ENCODE data around the gene GARS1. TPM values are rescaled to one million over a fixed set of nuclear protein-coding genes. Genes with fewer than 3 reads are reported as not detected.

Gene GARS1
- total RNA-seq, 1 experiment from 2014 or later, result 296 TPM

DNA sequence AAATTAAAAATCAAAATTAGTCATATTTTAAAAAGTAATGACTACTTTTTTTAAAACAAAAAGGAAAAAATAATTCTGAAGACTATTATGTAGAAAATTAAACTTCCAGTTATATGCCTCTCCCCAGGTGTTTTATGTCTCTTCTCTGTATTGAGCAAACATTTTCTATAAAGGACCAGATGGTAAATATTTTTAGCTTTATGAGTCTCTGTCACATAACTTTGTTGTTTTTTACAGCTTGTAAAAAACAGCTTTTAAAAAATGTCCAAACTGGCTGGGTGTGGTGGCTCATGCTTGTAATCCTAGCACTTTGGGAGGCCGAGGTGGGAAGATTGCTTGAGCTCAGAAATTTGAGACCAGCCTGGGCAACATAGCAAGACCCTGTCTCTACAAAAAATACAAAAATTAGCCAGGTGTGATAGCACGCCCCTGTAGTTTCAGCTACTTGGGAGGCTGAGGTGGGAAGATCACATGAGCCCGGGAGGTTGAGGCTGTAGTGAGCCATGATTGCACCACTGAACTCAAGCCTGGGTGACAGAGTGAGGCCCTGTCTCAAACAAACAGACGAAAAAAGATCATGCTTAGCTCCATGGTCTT lies 23.5 kb downstream of the GARS1 start:
- Histone ChIP-seq H2AFZ (ENCODE audit: low read length) (no peak overlapping the region), H3K9me2 (replicated peaks; ENCODE audit: insufficient read depth, low read length) (no peaks in the 10 kb centered on the region), H3K27ac (ENCODE audit: low read length) (no peak overlapping the region), H3K79me2 (ENCODE audit: low read length) (peaks cover 60% of the 10 kb centered on the region), H3K4me1 (ENCODE audit: low read length) (no peaks in the 10 kb centered on the region), H4K20me1 (ENCODE audit: insufficient read depth, low read depth, low read length) (peaks cover 5% of the 10 kb centered on the region; the same call in 1 of the 2 replicates), H3K9ac (ENCODE audit: low read length) (no peak overlapping the region), H3K4me3 (ENCODE audit: low read length) (no peak overlapping the region), H3K9me3 (ENCODE audit: low read length) (no peaks in the 10 kb centered on the region), H3K4me2 (ENCODE audit: low read depth, low read length, poor library complexity, severe bottlenecking) (no peak overlapping the region), H3K36me3 (ENCODE audit: insufficient read depth, low read length) (peaks cover 90% of the 10 kb centered on the region), H3K27me3 (ENCODE audit: low read length) (no peaks in the 10 kb centered on the region)
- no peak for DNase-seq

DNA sequence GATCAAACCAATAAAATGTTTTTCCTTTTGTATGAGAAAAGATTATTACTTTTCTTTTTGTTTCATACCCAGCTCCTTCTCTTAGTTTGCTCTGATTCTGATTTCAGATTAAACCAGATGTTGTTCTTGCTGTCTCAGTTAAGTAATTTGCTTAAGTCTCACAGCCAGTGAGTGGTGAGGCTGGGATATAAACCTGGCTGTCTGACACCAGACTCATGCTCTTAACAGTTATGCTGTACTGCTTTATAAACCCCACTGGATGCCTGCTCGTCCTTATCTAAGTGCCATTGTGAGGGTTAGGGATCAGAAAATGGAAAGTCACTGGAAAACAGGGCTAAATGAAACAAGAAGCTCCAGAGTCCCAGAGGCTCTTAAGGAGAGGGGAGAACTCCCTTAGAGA lies 24.3 kb downstream of the GARS1 start:
- no peak overlapping the region for H3K4me3 ChIP-seq (ENCODE audit: low read length)
- no peaks in the 10 kb centered on the region for H3K4me1 ChIP-seq (ENCODE audit: low read length)
- no peaks in the 10 kb centered on the region for H3K9me3 ChIP-seq (ENCODE audit: low read length)
- H3K36me3 ChIP-seq (ENCODE audit: insufficient read depth, low read length), result peaks cover 90% of the 10 kb centered on the region
- H3K9me2 ChIP-seq (replicated peaks; ENCODE audit: insufficient read depth, low read length), result no peaks in the 10 kb centered on the region
- 0 out of 2 replicates have a peak, but pooled peaks cover 5% of the 10 kb centered on the region for H4K20me1 ChIP-seq (ENCODE audit: insufficient read depth, low read depth, low read length)
- DNase-seq, result no peak
- peaks cover 60% of the 10 kb centered on the region for H3K79me2 ChIP-seq (ENCODE audit: low read length)
- H2AFZ ChIP-seq (ENCODE audit: low read length), result no peak overlapping the region
- no peaks in the 10 kb centered on the region for H3K27me3 ChIP-seq (ENCODE audit: low read length)
- no peak overlapping the region for H3K9ac ChIP-seq (ENCODE audit: low read length)
- H3K4me2 ChIP-seq (ENCODE audit: low read depth, low read length, poor library complexity, severe bottlenecking), result no peak overlapping the region
- no peak overlapping the region for H3K27ac ChIP-seq (ENCODE audit: low read length)

DNA sequence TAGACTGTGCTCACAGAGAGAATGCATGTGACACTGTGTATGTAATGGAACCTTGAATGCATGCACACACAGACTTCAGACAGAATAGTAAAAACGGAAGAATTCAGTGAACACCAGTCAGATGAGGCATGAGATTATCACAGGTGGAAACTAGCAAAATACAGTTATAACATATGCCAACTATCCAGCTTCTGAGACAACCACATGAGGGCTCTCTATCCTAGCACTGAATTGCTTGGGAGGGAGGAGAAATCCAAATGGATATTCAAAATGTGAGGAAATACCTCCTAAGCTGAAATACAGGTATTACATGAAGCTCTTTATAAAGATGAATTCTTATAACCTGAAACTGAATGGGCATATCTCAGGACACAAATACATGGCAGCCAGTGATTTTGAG lies 30.6 kb downstream of the GARS1 start:
- Histone ChIP-seq H4K20me1 (ENCODE audit: insufficient read depth, low read depth, low read length) (no peaks in the 10 kb centered on the region), H3K4me3 (ENCODE audit: low read length) (no peak overlapping the region), H3K9me2 (replicated peaks; ENCODE audit: insufficient read depth, low read length) (no peaks in the 10 kb centered on the region), H3K9me3 (ENCODE audit: low read length) (no peaks in the 10 kb centered on the region), H3K79me2 (ENCODE audit: low read length) (peaks cover 33% of the 10 kb centered on the region), H2AFZ (ENCODE audit: low read length) (no peak overlapping the region), H3K9ac (ENCODE audit: low read length) (no peak overlapping the region), H3K4me2 (ENCODE audit: low read depth, low read length, poor library complexity, severe bottlenecking) (no peak overlapping the region), H3K27ac (ENCODE audit: low read length) (no peak overlapping the region), H3K27me3 (ENCODE audit: low read length) (no peaks in the 10 kb centered on the region), H3K36me3 (ENCODE audit: insufficient read depth, low read length) (peaks cover 86% of the 10 kb centered on the region), H3K4me1 (ENCODE audit: low read length) (no peaks in the 10 kb centered on the region)
- no peak for DNase-seq

DNA sequence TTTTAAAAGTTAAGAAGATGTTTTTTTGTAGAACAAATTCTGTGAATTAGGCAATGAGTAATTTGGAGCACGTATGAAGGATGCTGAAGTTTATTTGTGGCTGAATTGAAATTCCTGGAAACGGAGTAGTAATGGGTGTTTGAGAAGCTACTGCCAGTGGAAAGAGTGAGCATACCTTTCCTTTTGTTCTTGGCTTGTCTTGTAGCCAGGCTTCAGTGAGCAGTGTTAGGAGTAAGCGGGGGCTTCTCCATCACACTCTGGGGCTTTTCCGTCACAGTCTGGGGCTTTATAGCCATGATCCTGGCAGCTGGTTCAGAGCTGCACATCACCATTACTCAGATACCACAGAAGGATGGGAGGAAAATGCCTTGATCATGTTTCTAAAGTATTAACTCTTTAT lies 32.3 kb downstream of the GARS1 start:
- H3K9ac ChIP-seq (ENCODE audit: low read length), result no peak overlapping the region
- no peaks in the 10 kb centered on the region for H3K9me3 ChIP-seq (ENCODE audit: low read length)
- H3K4me3 ChIP-seq (ENCODE audit: low read length), result no peak overlapping the region
- DNase-seq, result no peak
- H4K20me1 ChIP-seq (ENCODE audit: insufficient read depth, low read depth, low read length), result no peaks in the 10 kb centered on the region
- H3K9me2 ChIP-seq (replicated peaks; ENCODE audit: insufficient read depth, low read length), result no peaks in the 10 kb centered on the region
- no peak overlapping the region for H3K27ac ChIP-seq (ENCODE audit: low read length)
- peaks cover 87% of the 10 kb centered on the region for H3K36me3 ChIP-seq (ENCODE audit: insufficient read depth, low read length)
- H3K4me2 ChIP-seq (ENCODE audit: low read depth, low read length, poor library complexity, severe bottlenecking), result no peak overlapping the region
- H3K27me3 ChIP-seq (ENCODE audit: low read length), result no peaks in the 10 kb centered on the region
- H3K79me2 ChIP-seq (ENCODE audit: low read length), result peaks cover 37% of the 10 kb centered on the region
- H2AFZ ChIP-seq (ENCODE audit: low read length), result no peak overlapping the region
- H3K4me1 ChIP-seq (ENCODE audit: low read length), result no peaks in the 10 kb centered on the region

DNA sequence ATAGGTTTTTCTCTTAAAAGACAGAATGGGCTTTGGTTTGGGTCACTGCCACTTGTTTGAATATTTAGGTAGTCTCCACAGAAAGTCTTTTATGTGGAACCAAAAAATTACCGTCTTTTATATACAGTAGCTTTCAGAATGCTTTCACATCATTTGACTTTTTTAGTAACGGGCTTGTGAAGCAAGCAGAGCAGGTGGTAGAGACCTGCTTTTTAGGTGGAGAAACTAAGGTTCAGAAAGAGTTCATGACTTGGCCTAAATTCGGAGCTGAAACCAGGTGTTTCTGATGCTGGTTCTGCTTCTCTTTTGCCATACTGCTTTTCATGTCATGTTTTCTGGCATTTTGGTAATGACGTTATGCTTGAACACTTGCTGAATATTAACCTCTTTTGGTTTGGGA lies 36.3 kb downstream of the GARS1 start:
- H3K27ac ChIP-seq (ENCODE audit: low read length), result no peak overlapping the region

DNA sequence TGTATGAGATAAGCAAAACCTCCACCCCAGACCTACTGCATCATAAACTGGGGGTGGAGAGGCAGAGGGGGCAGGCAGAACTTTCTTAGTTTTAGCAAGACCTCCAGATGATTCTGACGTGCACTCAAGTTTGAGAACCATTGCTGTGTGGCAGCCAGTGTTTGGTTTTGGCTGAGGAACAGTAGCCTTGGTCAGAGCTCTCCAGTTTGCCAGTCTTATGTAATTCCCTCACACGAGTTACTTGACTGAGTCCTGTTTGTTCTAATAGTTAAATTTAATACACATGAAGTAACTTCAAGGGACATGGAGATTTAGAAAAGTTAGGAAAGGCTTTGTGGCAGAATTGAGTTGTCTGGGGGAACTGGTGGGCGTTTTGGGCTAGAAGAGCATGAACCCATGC lies 38.5 kb downstream of the GARS1 start:
- Histone ChIP-seq H4K20me1 (ENCODE audit: insufficient read depth, low read depth, low read length) (no peaks in the 10 kb centered on the region), H3K4me3 (ENCODE audit: low read length) (no peak overlapping the region), H3K9ac (ENCODE audit: low read length) (no peak overlapping the region), H3K79me2 (ENCODE audit: low read length) (peaks cover 62% of the 10 kb centered on the region), H3K27me3 (ENCODE audit: low read length) (no peaks in the 10 kb centered on the region), H3K4me1 (ENCODE audit: low read length) (no peaks in the 10 kb centered on the region), H3K27ac (ENCODE audit: low read length) (no peak overlapping the region), H2AFZ (ENCODE audit: low read length) (no peak overlapping the region), H3K9me3 (ENCODE audit: low read length) (no peaks in the 10 kb centered on the region), H3K36me3 (ENCODE audit: insufficient read depth, low read length) (peaks cover 78% of the 10 kb centered on the region), H3K9me2 (replicated peaks; ENCODE audit: insufficient read depth, low read length) (no peaks in the 10 kb centered on the region), H3K4me2 (ENCODE audit: low read depth, low read length, poor library complexity, severe bottlenecking) (no peak overlapping the region)
- DNase-seq, result no peak

More for the DNA sequence above, 36.3 kb downstream of the GARS1 start:
- no peak overlapping the region for H3K4me3 ChIP-seq (ENCODE audit: low read length)
- H2AFZ ChIP-seq (ENCODE audit: low read length), result no peak overlapping the region
- no peaks in the 10 kb centered on the region for H3K4me1 ChIP-seq (ENCODE audit: low read length)
- no peaks in the 10 kb centered on the region for H3K27me3 ChIP-seq (ENCODE audit: low read length)
- no peak for DNase-seq
- peaks cover 94% of the 10 kb centered on the region for H3K36me3 ChIP-seq (ENCODE audit: insufficient read depth, low read length)
- no peak overlapping the region for H3K4me2 ChIP-seq (ENCODE audit: low read depth, low read length, poor library complexity, severe bottlenecking)
- H3K9ac ChIP-seq (ENCODE audit: low read length), result no peak overlapping the region
- no peaks in the 10 kb centered on the region for H3K9me2 ChIP-seq (replicated peaks; ENCODE audit: insufficient read depth, low read length)
- no peaks in the 10 kb centered on the region for H3K9me3 ChIP-seq (ENCODE audit: low read length)
- H3K79me2 ChIP-seq (ENCODE audit: low read length), result peaks cover 60% of the 10 kb centered on the region
- H4K20me1 ChIP-seq (ENCODE audit: insufficient read depth, low read depth, low read length), result no peaks in the 10 kb centered on the region

DNA sequence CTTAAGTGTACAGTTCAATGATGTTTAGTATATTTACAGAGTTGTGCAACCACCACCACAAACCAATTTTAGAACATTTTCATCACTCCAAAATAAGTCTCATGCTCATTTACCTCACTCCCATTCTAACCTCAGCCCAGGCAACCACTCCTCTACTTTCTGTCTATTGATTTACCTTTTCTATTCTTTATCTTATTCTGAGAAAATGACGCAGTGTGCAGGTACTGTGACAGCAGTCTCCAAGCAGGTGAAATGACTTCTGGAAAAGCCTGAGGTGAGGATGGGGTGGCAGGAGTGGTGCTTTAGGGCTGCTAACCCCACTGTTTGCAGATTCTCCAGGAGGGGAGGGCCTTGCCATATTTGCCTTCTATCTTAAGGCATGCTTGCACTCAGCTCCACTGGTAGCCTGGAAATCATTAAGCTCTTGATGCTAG lies 39.5 kb downstream of the GARS1 start:
- Histone ChIP-seq H3K27me3 (ENCODE audit: low read length) (no peaks in the 10 kb centered on the region), H4K20me1 (ENCODE audit: insufficient read depth, low read depth, low read length) (no peaks in the 10 kb centered on the region), H3K9me3 (ENCODE audit: low read length) (no peaks in the 10 kb centered on the region), H3K27ac (ENCODE audit: low read length) (no peak overlapping the region), H3K36me3 (ENCODE audit: insufficient read depth, low read length) (peaks cover 69% of the 10 kb centered on the region), H3K9me2 (replicated peaks; ENCODE audit: insufficient read depth, low read length) (no peaks in the 10 kb centered on the region), H2AFZ (ENCODE audit: low read length) (no peak overlapping the region), H3K4me3 (ENCODE audit: low read length) (no peak overlapping the region), H3K4me1 (ENCODE audit: low read length) (no peaks in the 10 kb centered on the region), H3K79me2 (ENCODE audit: low read length) (peaks cover 53% of the 10 kb centered on the region), H3K9ac (ENCODE audit: low read length) (no peak overlapping the region), H3K4me2 (ENCODE audit: low read depth, low read length, poor library complexity, severe bottlenecking) (no peak overlapping the region)
- no peak for DNase-seq

DNA sequence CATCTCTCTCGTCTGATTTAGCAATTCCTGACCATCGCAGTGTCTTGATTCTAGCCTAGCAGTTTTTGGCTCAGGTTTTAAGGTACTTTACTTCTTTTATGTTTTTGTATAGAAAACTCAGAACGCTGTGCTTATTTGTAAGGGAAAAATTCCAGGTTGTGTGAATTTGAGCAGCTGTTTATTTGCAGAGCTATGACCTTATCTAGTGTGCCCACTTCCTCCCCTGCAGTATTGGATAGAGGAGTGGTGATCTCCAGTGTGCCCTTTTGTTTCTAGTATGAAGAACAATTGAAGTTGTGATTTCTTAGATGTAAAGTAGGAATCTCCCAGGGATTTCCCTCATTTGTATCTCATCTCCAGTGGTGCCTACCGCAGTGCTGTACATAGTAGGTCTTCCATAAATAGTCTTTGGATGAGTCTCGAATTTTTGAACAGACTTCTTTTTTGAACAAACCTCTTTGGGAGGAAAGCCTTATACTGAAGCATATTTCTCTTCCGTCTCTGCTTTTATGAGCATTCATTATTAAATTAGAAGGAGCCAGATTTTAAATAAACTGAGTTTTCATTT lies 40.0 kb downstream of the GARS1 start:
- no peak overlapping the region for H2AFZ ChIP-seq (ENCODE audit: low read length)
- no peak overlapping the region for H3K27ac ChIP-seq (ENCODE audit: low read length)
- H3K9me3 ChIP-seq (ENCODE audit: low read length), result no peaks in the 10 kb centered on the region
- peaks cover 64% of the 10 kb centered on the region for H3K36me3 ChIP-seq (ENCODE audit: insufficient read depth, low read length)
- H3K27me3 ChIP-seq (ENCODE audit: low read length), result no peaks in the 10 kb centered on the region
- no peak overlapping the region for H3K4me3 ChIP-seq (ENCODE audit: low read length)
- H4K20me1 ChIP-seq (ENCODE audit: insufficient read depth, low read depth, low read length), result no peaks in the 10 kb centered on the region
- no peaks in the 10 kb centered on the region for H3K9me2 ChIP-seq (replicated peaks; ENCODE audit: insufficient read depth, low read length)
- H3K79me2 ChIP-seq (ENCODE audit: low read length), result peaks cover 48% of the 10 kb centered on the region
- H3K4me2 ChIP-seq (ENCODE audit: low read depth, low read length, poor library complexity, severe bottlenecking), result no peak overlapping the region
- H3K4me1 ChIP-seq (ENCODE audit: low read length), result no peaks in the 10 kb centered on the region
- H3K9ac ChIP-seq (ENCODE audit: low read length), result no peak overlapping the region
- DNase-seq, result no peak
